ENCODE results near the gene VWA8. TPM values are rescaled to one million over a fixed set of nuclear protein-coding genes. Genes with fewer than 3 reads are reported as not detected.

Gene VWA8
- total and polyA plus RNA-seq, 2 of the 8 experiments (the other 6 are each of a cell fraction or from before 2014, with no cell fraction given) = 5.9 to 19.6 TPM

- CTCF ChIA-PET (ENCODE audit: partially characterized antibody) = no interaction called here
- Histone ChIP-seq H3K18ac (ENCODE audit: extremely low read depth, low read length) (no peak overlapping the region), H2BK12ac (ENCODE audit: low read depth, low read length) (no peak overlapping the region), H3K4ac (replicated peaks; ENCODE audit: insufficient read length, low read depth, low read length) (no peak overlapping the region), H4K91ac (replicated peaks; ENCODE audit: insufficient read length, low read length) (no peak overlapping the region), H3K9ac (replicated peaks in 1 of 4; ENCODE audit: extremely low read depth in 1 of 4, low read depth in 3 of 4, low read length in 3 of 4) (no peak overlapping the region), H2BK5ac (ENCODE audit: low read depth, low read length) (no peak overlapping the region), H4K8ac (ENCODE audit: extremely low read depth, insufficient read depth, low read length) (no peak overlapping the region), H4K5ac (ENCODE audit: insufficient read length, low read depth, low read length) (no peak overlapping the region), H3K79me2 (ENCODE audit: control insufficient read depth in 1 of 2, insufficient read depth in 2 of 2, low read length in 2 of 2) (no peaks in the 10 kb centered on the region), H3K4me2 (ENCODE audit: insufficient read depth in 1 of 2, low read depth in 2 of 2, low read length in 2 of 2) (no peak overlapping the region), H4K20me1 (replicated peaks in 1 of 2; ENCODE audit: control insufficient read depth in 1 of 2, insufficient read depth in 2 of 2, low read length in 2 of 2) (no peaks in the 10 kb centered on the region), H3K4me1 (replicated peaks in 1 of 4; ENCODE audit: control insufficient read depth in 3 of 4, insufficient read depth in 4 of 4, low read length in 3 of 4) (no peaks in the 10 kb centered on the region), H3K27me3 (replicated peaks in 1 of 4; ENCODE audit: control insufficient read depth in 3 of 4, extremely low read depth in 1 of 4, insufficient read depth in 3 of 4, low read length in 3 of 4) (no peaks in the 10 kb centered on the region), H3K23ac (ENCODE audit: insufficient read length) (no peak overlapping the region), H3K23me2 (ENCODE audit: low read depth, low read length) (no peaks in the 10 kb centered on the region), H2BK15ac (ENCODE audit: low read length) (no peak overlapping the region), H2AFZ (ENCODE audit: low read length) (no peak overlapping the region), H2BK120ac (replicated peaks; ENCODE audit: low read depth, low read length) (no peak overlapping the region), H2BK20ac (ENCODE audit: low read length) (no peak overlapping the region), H3K14ac (ENCODE audit: insufficient read length) (no peak overlapping the region), H3K56ac (replicated peaks; ENCODE audit: insufficient read length, low read depth, low read length) (no peak overlapping the region), H3K36me3 (ENCODE audit: control insufficient read depth in 2 of 4, insufficient read depth in 4 of 4, low read length in 3 of 4) (no peaks in the 10 kb centered on the region; a peak in 1 of 8 replicates), H3K4me3 (ENCODE audit: extremely low read depth in 1 of 4, insufficient read depth in 2 of 4, low read depth in 3 of 4, low read length in 4 of 4) (no peak overlapping the region), H3K27ac (ENCODE audit: low read depth, low read length) (no peak overlapping the region), H3K79me1 (ENCODE audit: low read depth, low read length) (no peaks in the 10 kb centered on the region), H2AK5ac (ENCODE audit: low read depth, low read length) (no peak overlapping the region), H3K9me3 (ENCODE audit: insufficient read depth in 2 of 2, low read depth in 1 of 2, low read length in 1 of 2) (no peaks in the 10 kb centered on the region)
- TF ChIP-seq MAFK (IDR thresholded peaks at IDR 0.05; ENCODE audit: low read depth, low read length) = no peak
- TF ChIP-seq RFX5 (IDR thresholded peaks at IDR 0.05; ENCODE audit: borderline replicate concordance, low read depth, low read length) = no peak
- no peak for TF ChIP-seq CHD1 (IDR thresholded peaks at IDR 0.05; ENCODE audit: low read depth, low read length)
- no peak for TF ChIP-seq KDM4A (IDR thresholded peaks at IDR 0.05; ENCODE audit: low read depth, low read length, severe bottlenecking)
- TF ChIP-seq RBBP5 (IDR thresholded peaks at IDR 0.05; ENCODE audit: borderline replicate concordance, low read depth, low read length) = no peak
- TF ChIP-seq TAF7 (optimal IDR thresholded peaks at IDR 0.05; ENCODE audit: borderline replicate concordance, low read depth, low read length) = no peak
- no peak for TF ChIP-seq HDAC2 (IDR thresholded peaks at IDR 0.05; ENCODE audit: borderline replicate concordance in 1 of 2, low read depth in 2 of 2, low read length in 2 of 2)
- no peak for TF ChIP-seq GABPA (IDR thresholded peaks at IDR 0.05; ENCODE audit: borderline replicate concordance, insufficient read depth, low read length)
- TF ChIP-seq TAF1 (IDR thresholded peaks at IDR 0.05; ENCODE audit: low read depth, low read length) = no peak
- no peak for TF ChIP-seq SRF (IDR thresholded peaks at IDR 0.05; ENCODE audit: low read depth, low read length)
- TF ChIP-seq SAP30 (IDR thresholded peaks at IDR 0.05; ENCODE audit: insufficient read depth, insufficient replicate concordance, low read length) = no peak
- no peak for TF ChIP-seq SP1 (IDR thresholded peaks at IDR 0.05; ENCODE audit: low read depth, low read length)
- TF ChIP-seq CBX8 (IDR thresholded peaks at IDR 0.05; ENCODE audit: borderline replicate concordance, low read depth, low read length) = no peak
- 82% methylated on average over 2 of the region's 2 CpGs; no CpG with 5 or more reads in 1 of the 2 experiments for WGBS, 2 experiments (ENCODE audit: extremely low coverage in 1 of 2, insufficient coverage in 1 of 2, insufficient read length in 1 of 2, insufficient replicate concordance in 2 of 2, low coverage in 1 of 2, low lambda C conversion rate in 2 of 2, missing lambda C conversion rate in 1 of 2)
- DNase-seq (ENCODE audit: low read depth in 1 of 2, low spot score in 2 of 2) = no peak
- no peak for FAIRE-seq
- POLR2A ChIA-PET (ENCODE audit: partially characterized antibody) = no interaction called here
Observed at GRCh38 chr13:41746259-41746658, 214.7 kb downstream of the VWA8 start.
